Activated naive CD4-positive, alpha-beta T cell treated with anti-CD3 and anti-CD28 coated beads, Interleukin-2, amount 50 U/mL, for 72 hours (primary cell): ENCODE data around the gene FAT1. TPM values are rescaled to one million over a fixed set of nuclear protein-coding genes. Genes with fewer than 3 reads are reported as not detected.

Experiments used
- ATAC-seq, 2 donors: fragments of 150-1000 bp; cut with Tn5 transposase; 2 replicates each; pipeline ENCODE4 v1.10.0; 2021; ENCODE audit warnings: mild to moderate bottlenecking in 2 of 2, moderate library complexity in 2 of 2
- DNase-seq, 2 donors: peaks; one replicate each; pipeline ENCODE4 v3.0.0; 2021 to 2022; ENCODE audit warnings: low spot score in 2 of 2
- H3K27ac Mint-ChIP-seq, 2 donors: one replicate each; pipeline ENCODE4 v1.8.0; 2022; ENCODE audit warnings: mild to moderate bottlenecking in 2 of 2, mixed read lengths in 2 of 2
- H3K36me3 Mint-ChIP-seq, 2 donors: one replicate each; pipeline ENCODE4 v1.8.0; 2022; ENCODE audit warnings: mixed read lengths in 2 of 2
- H3K9me3 Mint-ChIP-seq, 2 donors: one replicate each; pipeline ENCODE4 v1.8.0; 2022; ENCODE audit warnings: mixed read lengths in 2 of 2
- total RNA-seq, 2 donors: library from RNA; stranded (reverse); gene quantifications; one replicate each; pipeline ENCODE4 v1.2.3, GENCODE V29; 2022

The FAT1 gene
- total RNA-seq, 2 donors from 2014 or later = 0.02 TPM; not detected in 1

DNA sequence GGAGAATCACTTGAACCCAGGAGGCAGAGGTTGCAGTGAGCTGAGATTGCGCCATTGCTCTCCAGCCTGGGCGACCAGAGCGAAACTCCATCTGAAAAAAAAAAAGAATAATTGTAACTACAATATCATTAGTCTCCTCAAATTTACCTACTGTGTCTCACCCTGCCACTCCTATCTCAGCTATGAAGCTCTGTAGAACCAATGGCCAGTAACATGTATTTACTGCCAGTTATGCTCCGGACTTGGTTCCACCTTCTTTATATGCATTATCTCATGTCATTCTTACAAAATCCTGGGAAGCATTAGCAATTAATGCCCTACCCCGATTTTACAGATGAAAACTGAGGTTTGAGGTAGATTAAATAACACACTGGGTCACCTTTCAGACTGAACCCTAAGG lies 7.0 kb upstream of the FAT1 start:
- Mint-ChIP-seq H3K36me3 (peaks cover 0 to 8% of the 10 kb centered on the region in 2 donors), H3K27ac (no peak overlapping the region), H3K9me3 (peaks cover 0 to 5% of the 10 kb centered on the region in 2 donors)
- ATAC-seq (no peak), DNase-seq (no peak)

GRCh38 chr4:186729856-186730255 lies 6.2 kb upstream of the FAT1 start:
- Mint-ChIP-seq H3K36me3 (peaks cover 4 to 11% of the 10 kb centered on the region in 2 donors), H3K27ac (no peak overlapping the region)
- no peak for ATAC-seq

GRCh38 chr4:186728631-186729271 lies 5.1 kb upstream of the FAT1 start:
- no peak overlapping the region for H3K27ac Mint-ChIP-seq
- no peak for ATAC-seq
- peaks cover 0 to 5% of the 10 kb centered on the region in 2 donors for H3K9me3 Mint-ChIP-seq
- peaks cover 5 to 12% of the 10 kb centered on the region in 2 donors for H3K36me3 Mint-ChIP-seq
- DNase-seq = no peak

More at GRCh38 chr4:186729856-186730255, 6.2 kb upstream of the FAT1 start:
- no peak for DNase-seq
- H3K9me3 Mint-ChIP-seq = peaks cover 0 to 5% of the 10 kb centered on the region in 2 donors

DNA sequence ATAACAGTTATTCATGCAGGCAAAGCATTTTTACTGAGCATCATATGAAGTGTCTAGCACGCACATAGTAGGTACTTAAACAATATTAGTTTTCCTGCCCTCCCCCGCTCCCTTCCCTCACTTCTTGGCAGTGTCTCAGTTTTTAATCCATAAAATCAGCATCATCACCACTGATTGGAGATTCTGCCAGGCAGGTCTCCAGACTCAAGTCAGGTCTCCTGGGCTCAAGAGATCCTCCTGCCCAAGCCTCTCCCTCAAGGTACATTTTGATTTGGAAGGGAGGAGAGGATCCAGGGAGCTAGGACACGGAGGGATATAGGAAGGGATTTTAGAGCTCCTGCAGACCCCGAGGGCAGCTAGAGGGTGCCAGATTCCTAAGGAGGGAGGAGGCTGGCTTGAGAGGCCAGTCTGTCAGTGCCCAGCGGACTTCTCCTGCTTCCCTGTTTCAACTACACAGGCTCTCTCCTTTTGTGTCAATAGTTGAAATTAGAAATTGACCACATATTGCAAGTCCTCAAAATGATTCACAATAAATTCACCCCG lies 4.4 kb upstream of the FAT1 start:
- no peak for ATAC-seq
- H3K9me3 Mint-ChIP-seq = peaks cover 0 to 5% of the 10 kb centered on the region in 2 donors
- H3K36me3 Mint-ChIP-seq = peaks cover 5 to 12% of the 10 kb centered on the region in 2 donors
- no peak for DNase-seq
- H3K27ac Mint-ChIP-seq = no peak overlapping the region

DNA sequence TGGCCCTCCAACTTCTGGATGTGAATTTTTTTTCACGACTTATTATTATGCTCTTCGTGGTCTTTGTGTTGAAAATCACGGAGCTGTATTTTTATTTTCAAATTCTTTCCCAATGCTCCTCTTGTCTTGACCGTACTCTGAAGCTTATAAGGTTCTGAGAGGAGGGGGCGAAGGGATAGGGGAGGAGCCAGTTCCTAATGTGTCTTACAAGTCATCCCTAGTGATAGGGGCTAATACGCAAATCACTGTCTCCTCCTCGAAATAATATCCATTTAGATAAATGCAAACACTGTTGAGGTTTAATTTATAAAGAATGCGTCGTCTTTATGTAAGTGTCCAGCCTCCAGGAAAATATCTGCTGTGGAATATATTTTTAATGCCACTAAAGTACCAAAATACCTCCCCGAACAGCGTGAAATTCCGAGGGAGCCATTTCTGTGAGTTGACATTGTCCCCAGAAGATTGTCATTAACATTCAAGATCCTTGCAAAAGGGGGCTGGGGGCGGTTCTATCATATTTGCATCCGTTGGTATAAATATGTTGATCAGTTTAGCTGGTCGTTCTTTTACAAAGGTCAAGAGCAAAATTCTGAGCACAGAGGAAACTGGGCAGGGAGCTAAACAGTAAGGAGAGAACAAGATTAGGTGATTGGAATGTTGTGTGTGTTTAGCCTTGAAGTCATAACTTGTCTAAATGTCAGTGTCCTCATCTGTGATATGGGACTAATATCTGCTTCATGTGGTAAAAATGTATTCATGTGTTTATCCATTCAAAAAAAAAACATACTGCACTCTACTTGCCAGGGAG lies 3.7 kb upstream of the FAT1 start:
- Mint-ChIP-seq H3K27ac (peak overlapping the region in 1 of 2 donors; percentile 92), H3K9me3 (peaks cover 0 to 1% of the 10 kb centered on the region in 2 donors), H3K36me3 (peaks cover 5 to 17% of the 10 kb centered on the region in 2 donors)
- no peak for DNase-seq
- ATAC-seq = no peak

DNA sequence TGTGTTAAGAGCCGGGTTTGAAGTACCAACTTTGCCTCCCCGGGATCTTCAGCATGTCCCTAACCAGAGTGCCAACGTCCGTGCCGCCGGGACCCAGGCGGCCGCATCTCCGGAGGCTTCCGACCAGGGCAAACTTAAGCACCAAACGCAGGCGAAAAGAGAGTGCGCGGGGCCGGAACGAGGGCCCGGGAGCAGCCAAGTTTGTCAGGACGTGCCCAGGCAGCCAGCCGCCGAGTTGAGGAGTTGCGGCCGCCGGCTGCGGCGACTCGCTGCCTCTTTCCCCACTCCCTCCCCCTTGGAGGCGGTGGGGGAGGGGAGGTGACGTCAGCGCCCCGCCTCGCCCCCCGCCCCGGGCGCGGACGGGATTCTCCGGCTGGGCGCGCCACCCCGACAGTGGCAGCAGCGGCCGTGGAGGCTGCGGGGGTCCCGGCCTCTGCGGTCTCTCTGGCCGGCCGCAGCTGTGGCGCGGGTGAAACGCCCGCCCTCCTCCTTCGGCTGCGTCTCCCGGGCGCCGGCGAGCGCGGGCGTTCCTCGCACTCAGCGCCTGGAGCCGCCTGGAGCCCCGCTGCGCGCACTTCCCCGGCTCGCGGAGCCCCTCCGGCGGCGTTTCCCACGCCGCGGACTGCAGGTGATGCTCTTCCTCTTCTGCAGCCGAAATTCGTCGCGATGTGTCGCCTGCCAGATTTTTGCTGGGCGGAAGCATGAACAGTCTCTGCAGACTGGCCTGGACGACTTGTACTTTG lies 2.9 kb upstream of the FAT1 start:
- ATAC-seq = peak in 1 of 2 donors; percentile 20
- H3K9me3 Mint-ChIP-seq = no peaks in the 10 kb centered on the region
- DNase-seq = no peak
- H3K27ac Mint-ChIP-seq = peak overlapping the region in 1 of 2 donors; percentile 92
- peaks cover 5 to 17% of the 10 kb centered on the region in 2 donors for H3K36me3 Mint-ChIP-seq

DNA sequence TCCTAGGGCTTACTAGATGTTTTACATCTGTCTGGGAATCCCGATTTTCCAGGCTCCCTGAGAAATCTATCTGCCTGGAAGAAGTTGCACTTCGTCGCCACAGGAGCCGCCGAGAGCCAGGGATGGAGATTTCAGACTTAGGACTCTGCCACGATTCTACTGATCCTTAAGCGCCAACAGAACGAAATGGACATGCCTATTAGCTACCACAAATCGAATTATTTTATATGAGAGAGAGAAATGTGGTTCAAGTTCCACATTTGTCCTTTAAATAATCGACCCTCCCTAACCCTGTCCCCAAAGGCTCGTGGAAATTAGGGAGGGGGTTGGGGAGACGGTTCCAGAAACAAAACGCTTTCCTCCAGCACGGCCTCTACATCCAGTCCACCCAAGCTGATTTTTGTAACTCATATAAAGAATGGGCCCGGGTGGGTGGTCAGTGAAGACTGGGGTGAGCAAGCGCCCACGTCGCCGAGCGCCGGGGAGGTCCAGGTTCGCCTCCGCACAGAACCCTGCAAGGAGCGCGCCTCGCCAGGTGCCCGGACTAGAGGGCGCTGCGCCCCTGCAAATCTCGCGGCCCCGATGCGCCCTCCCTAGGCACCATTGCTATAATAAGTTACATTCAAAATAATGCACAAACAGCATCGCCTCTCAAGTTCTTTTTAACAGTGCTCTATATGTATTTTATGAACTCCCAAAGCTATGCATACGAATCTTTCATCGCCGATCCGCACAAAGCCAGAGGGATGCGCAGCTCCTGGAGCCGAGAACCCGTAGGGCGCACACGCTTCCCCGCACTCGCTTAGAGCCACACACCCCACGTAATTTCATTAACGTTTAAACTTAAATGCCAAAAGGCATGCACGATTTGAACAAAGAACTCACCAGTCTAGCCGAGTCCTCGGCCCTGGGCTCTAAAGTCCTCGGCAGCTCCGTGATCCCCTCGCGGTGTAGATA lies 2.1 kb upstream of the FAT1 start:
- Mint-ChIP-seq H3K9me3 (peaks cover 0 to 3% of the 10 kb centered on the region in 2 donors), H3K36me3 (peaks cover 5 to 17% of the 10 kb centered on the region in 2 donors), H3K27ac (no peak overlapping the region)
- DNase-seq (peak in 1 of 2 donors; percentile 32), ATAC-seq (peak in 1 of 2 donors; percentile 71)

- H3K27ac Mint-ChIP-seq = no peak overlapping the region
Observed at GRCh38 chr4:186724864-186725468, 1.3 kb upstream of the FAT1 start.

GRCh38 chr4:186724058-186724863 lies 605 bp upstream of the FAT1 start:
- ATAC-seq = no peak
- Mint-ChIP-seq H3K27ac (no peak overlapping the region), H3K9me3 (peaks cover 0 to 3% of the 10 kb centered on the region in 2 donors), H3K36me3 (peaks cover 5 to 17% of the 10 kb centered on the region in 2 donors)
- DNase-seq = no peak

More at GRCh38 chr4:186724864-186725468, 1.3 kb upstream of the FAT1 start:
- peaks cover 0 to 3% of the 10 kb centered on the region in 2 donors for H3K9me3 Mint-ChIP-seq
- DNase-seq = no peak
- no peak for ATAC-seq
- peaks cover 5 to 17% of the 10 kb centered on the region in 2 donors for H3K36me3 Mint-ChIP-seq

GRCh38 chr4:186722796-186723291 lies 812 bp downstream of the FAT1 start:
- ATAC-seq (no peak), DNase-seq (no peak)
- peaks cover 5 to 20% of the 10 kb centered on the region in 2 donors for H3K36me3 Mint-ChIP-seq
- peak overlapping the region in 1 of 2 donors; percentile 72 for H3K27ac Mint-ChIP-seq
- peaks cover 5 to 6% of the 10 kb centered on the region in 2 donors for H3K9me3 Mint-ChIP-seq

DNA sequence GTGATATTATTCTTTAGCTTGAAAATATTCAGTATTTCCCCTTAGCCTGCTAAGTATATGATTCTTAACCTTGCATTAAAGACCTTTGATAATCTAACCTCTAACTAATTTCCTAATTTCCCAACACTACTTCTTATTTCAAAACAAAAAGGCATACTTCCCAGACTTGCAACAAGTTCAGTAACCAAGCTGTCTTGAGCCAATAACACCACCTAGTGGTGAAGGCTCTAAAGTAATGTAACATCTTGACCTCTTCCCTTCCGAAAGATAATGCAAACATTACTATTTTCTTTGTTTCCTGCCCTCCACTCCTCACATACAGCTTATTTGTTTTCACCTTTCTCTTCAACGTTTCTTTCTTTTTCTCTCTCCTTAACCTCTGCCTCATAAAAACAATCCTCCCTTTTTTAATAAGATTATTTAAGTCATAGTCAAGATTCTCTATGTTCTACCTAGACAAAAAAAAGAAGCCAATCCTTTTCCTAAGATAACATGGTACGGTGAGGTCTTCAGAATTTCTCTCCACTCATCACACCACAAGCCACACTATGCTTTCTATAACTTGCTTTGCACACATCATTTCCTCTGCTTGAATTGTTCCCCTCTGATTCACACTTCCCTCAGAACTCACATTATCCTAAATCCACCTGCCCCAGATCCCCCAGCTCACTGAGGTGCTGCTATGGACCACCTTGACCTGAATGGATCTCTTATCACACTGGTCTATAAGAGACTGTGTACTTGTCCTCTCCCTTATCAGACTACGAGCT lies 3.5 kb downstream of the FAT1 start:
- peaks cover 3 to 14% of the 10 kb centered on the region in 2 donors for H3K36me3 Mint-ChIP-seq
- ATAC-seq (no peak), DNase-seq (peak in 1 of 2 donors; percentile 19)
- no peak overlapping the region for H3K27ac Mint-ChIP-seq
- H3K9me3 Mint-ChIP-seq = peaks cover 10 to 13% of the 10 kb centered on the region in 2 donors

GRCh38 chr4:186717556-186717955 lies 6.1 kb downstream of the FAT1 start:
- H3K9me3 Mint-ChIP-seq = peaks cover 16 to 21% of the 10 kb centered on the region in 2 donors
- no peak overlapping the region for H3K27ac Mint-ChIP-seq
- H3K36me3 Mint-ChIP-seq = peaks cover 0 to 6% of the 10 kb centered on the region in 2 donors
- DNase-seq (no peak), ATAC-seq (no peak)

DNA sequence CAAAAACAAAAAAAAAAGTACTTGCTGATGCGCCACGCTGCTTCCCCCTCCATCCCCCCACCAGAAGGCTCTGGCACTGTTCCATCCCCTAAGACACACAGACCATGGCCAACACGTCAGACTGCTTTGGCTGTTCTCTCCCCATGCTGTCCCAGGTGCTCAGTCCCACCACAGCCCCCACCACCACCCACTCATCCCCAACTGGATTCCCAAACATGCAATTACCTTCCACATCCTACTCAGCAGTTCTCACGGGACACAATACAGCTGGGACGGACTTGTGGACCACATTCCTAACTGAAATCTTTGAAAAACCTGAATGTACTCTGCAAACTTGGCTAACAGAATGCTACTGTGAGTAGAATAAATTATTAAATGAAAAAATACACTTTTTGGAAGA lies 8.6 kb downstream of the FAT1 start:
- ATAC-seq (no peak), DNase-seq (no peak)
- Mint-ChIP-seq H3K27ac (no peak overlapping the region), H3K36me3 (peaks cover 0 to 5% of the 10 kb centered on the region in 2 donors), H3K9me3 (peaks cover 17 to 21% of the 10 kb centered on the region in 2 donors)
